Measurements from ENCODE around the gene SHISAL1.

The SHISAL1 gene

GRCh38 chr22:44209343-44209742, 103.4 kb downstream of the SHISAL1 start:
- no peak for DNase-seq (ENCODE audit: low spot score)

- DNase-seq (ENCODE audit: low spot score): no peak
Measured at GRCh38 chr22:44207981-44208317, 104.8 kb downstream of the SHISAL1 start.

- no peak for DNase-seq (ENCODE audit: low spot score)
Measured at GRCh38 chr22:44207173-44207980, 105.4 kb downstream of the SHISAL1 start.

- DNase-seq (ENCODE audit: low spot score): no peak
Measured at GRCh38 chr22:44206696-44207095, 106.1 kb downstream of the SHISAL1 start.

- DNase-seq (ENCODE audit: low spot score): no peak
Measured at GRCh38 chr22:44206330-44206645, 106.5 kb downstream of the SHISAL1 start.

GRCh38 chr22:44205516-44206329, 107.0 kb downstream of the SHISAL1 start:
- no peak for DNase-seq (ENCODE audit: low spot score)

GRCh38 chr22:44204739-44205515, 107.8 kb downstream of the SHISAL1 start:
- DNase-seq (ENCODE audit: low spot score): no peak

- DNase-seq (ENCODE audit: low spot score): no peak
Measured at GRCh38 chr22:44203203-44203602, 109.5 kb downstream of the SHISAL1 start.

- DNase-seq (ENCODE audit: low spot score): no peak
Measured at GRCh38 chr22:44202261-44202789, 110.4 kb downstream of the SHISAL1 start.

- DNase-seq (ENCODE audit: low spot score): no peak
Measured at GRCh38 chr22:44201665-44202064, 111.1 kb downstream of the SHISAL1 start.

- DNase-seq (ENCODE audit: low spot score): no peak
Measured at GRCh38 chr22:44200855-44201550, 111.7 kb downstream of the SHISAL1 start.

- DNase-seq (ENCODE audit: low spot score): no peak
Measured at GRCh38 chr22:44200451-44200850, 112.3 kb downstream of the SHISAL1 start.

- DNase-seq (ENCODE audit: low spot score): no peak
Measured at GRCh38 chr22:44199866-44200265, 112.9 kb downstream of the SHISAL1 start.

GRCh38 chr22:44199164-44199563, 113.6 kb downstream of the SHISAL1 start:
- DNase-seq (ENCODE audit: low spot score): no peak

- DNase-seq (ENCODE audit: low spot score): no peak
Measured at GRCh38 chr22:44197271-44197670, 115.5 kb downstream of the SHISAL1 start.

GRCh38 chr22:44196731-44197131, 116.0 kb downstream of the SHISAL1 start:
- no peak for DNase-seq (ENCODE audit: low spot score)

GRCh38 chr22:44196241-44196640, 116.5 kb downstream of the SHISAL1 start:
- no peak for DNase-seq (ENCODE audit: low spot score)

- no peak for DNase-seq (ENCODE audit: low spot score)
Measured at GRCh38 chr22:44195189-44195871, 117.4 kb downstream of the SHISAL1 start.

- DNase-seq (ENCODE audit: low spot score): no peak
Measured at GRCh38 chr22:44194569-44194968, 118.2 kb downstream of the SHISAL1 start.

Data from CD4-positive, alpha-beta T cell treated with Interleukin-2 at 100 ng/mL for 4 hours (primary cell).